HL-60 (cell line): ENCODE results near the gene CAMK2N1.

Source experiments
- GABPA ChIP-seq: IDR thresholded peaks from 2 replicates; pipeline ENCODE4 v1.6.1; 2012; ENCODE audit warnings: low read depth
- POLR2AphosphoS5 ChIP-seq: IDR thresholded peaks from 2 replicates; pipeline ENCODE4 v1.6.1; 2012; ENCODE audit warnings: low read depth
- REST ChIP-seq: IDR thresholded peaks from 2 replicates; pipeline ENCODE4 v1.6.1; 2012; ENCODE audit warnings: low read depth; ENCODE audit not compliant: insufficient replicate concordance
- SPI1 ChIP-seq: IDR thresholded peaks from 2 replicates; pipeline ENCODE4 v1.6.1; 2012; ENCODE audit warnings: low read depth, mild to moderate bottlenecking, borderline replicate concordance
- TF ChIP-seq, protein P1 (sequence below): IDR thresholded peaks from one replicate; pipeline ENCODE4 v1.5.1; 2011; ENCODE audit warnings: low read length, control low read depth, inconsistent platforms; ENCODE audit not compliant: insufficient read depth

- no peak for TF ChIP-seq POLR2AphosphoS5
- TF ChIP-seq, protein P1, sequence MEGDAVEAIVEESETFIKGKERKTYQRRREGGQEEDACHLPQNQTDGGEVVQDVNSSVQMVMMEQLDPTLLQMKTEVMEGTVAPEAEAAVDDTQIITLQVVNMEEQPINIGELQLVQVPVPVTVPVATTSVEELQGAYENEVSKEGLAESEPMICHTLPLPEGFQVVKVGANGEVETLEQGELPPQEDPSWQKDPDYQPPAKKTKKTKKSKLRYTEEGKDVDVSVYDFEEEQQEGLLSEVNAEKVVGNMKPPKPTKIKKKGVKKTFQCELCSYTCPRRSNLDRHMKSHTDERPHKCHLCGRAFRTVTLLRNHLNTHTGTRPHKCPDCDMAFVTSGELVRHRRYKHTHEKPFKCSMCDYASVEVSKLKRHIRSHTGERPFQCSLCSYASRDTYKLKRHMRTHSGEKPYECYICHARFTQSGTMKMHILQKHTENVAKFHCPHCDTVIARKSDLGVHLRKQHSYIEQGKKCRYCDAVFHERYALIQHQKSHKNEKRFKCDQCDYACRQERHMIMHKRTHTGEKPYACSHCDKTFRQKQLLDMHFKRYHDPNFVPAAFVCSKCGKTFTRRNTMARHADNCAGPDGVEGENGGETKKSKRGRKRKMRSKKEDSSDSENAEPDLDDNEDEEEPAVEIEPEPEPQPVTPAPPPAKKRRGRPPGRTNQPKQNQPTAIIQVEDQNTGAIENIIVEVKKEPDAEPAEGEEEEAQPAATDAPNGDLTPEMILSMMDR, result no peak
- no peak for TF ChIP-seq REST
- no peak for TF ChIP-seq GABPA
- TF ChIP-seq SPI1, result no peak
These were observed 39.2 kb downstream of the CAMK2N1 start for GRCh38 chr1:20446796-20447195.
